SJSA1 (cell line): ENCODE measurements around the gene DNPEP. TPM values are rescaled to one million over a fixed set of nuclear protein-coding genes. Genes with fewer than 3 reads are reported as not detected.

Source experiments
- DNase-seq, 2 experiments: peaks; one replicate each; pipeline ENCODE4 v3.0.0-alpha.2; 2015 to 2020; ENCODE audit warnings: low spot score in 2 of 2, low read depth in 1 of 2
- H3K27ac ChIP-seq: fragments of 250-450 bp; sonication (Bioruptor Pico); 2 replicates; pipeline ENCODE4 v1.5.1; 2020; ENCODE audit warnings: mild to moderate bottlenecking, moderate library complexity
- H3K27me3 ChIP-seq: fragments of 250-450 bp; sonication (Bioruptor Pico); replicated peaks from 2 replicates; pipeline ENCODE4 v1.5.1; 2020; ENCODE audit warnings: mild to moderate bottlenecking, moderate library complexity
- H3K36me3 ChIP-seq: fragments of 250-450 bp; sonication (Bioruptor Pico); 2 replicates; pipeline ENCODE4 v1.5.1; 2020; ENCODE audit warnings: mild to moderate bottlenecking
- H3K4me1 ChIP-seq: fragments of 250-450 bp; sonication (Bioruptor Pico); replicated peaks from 2 replicates; pipeline ENCODE4 v1.6.1; 2021; ENCODE audit warnings: mild to moderate bottlenecking
- H3K4me3 ChIP-seq: fragments of 250-450 bp; sonication (Bioruptor Pico); 2 replicates; pipeline ENCODE4 v1.5.1; 2020; ENCODE audit warnings: mild to moderate bottlenecking
- H3K9me3 ChIP-seq: fragments of 250-450 bp; sonication (Bioruptor Pico); replicated peaks from 2 replicates; pipeline ENCODE4 v1.5.1; 2020; ENCODE audit warnings: mild to moderate bottlenecking
- total RNA-seq: library from RNA; depleted of rRNA; stranded (reverse); fragments of >200 nt; shearing (Covaris generic); gene quantifications from 2 replicates; pipeline ENCODE4 v1.2.3, GENCODE V29; 2014

Gene DNPEP
- total RNA-seq, 1 experiment from 2014 or later, result 56.1 TPM

- Histone ChIP-seq H3K27ac (no peak overlapping the region), H3K27me3 (0 out of 2 replicates have a peak, but pooled peaks cover 2% of the 10 kb centered on the region), H3K9me3 (no peaks in the 10 kb centered on the region), H3K36me3 (no peaks in the 10 kb centered on the region), H3K4me3 (no peak overlapping the region), H3K4me1 (0 out of 2 replicates have a peak, but pooled peaks cover 6% of the 10 kb centered on the region)
- DNase-seq, result no peak
Measured at GRCh38 chr2:219425238-219426067, 37.7 kb upstream of the DNPEP start.

GRCh38 chr2:219423652-219424377, 36.1 kb upstream of the DNPEP start:
- Histone ChIP-seq H3K36me3 (no peaks in the 10 kb centered on the region), H3K27me3 (0 out of 2 replicates have a peak, but pooled peaks cover 2% of the 10 kb centered on the region), H3K27ac (no peak overlapping the region), H3K4me3 (no peak overlapping the region), H3K9me3 (no peaks in the 10 kb centered on the region), H3K4me1 (0 out of 2 replicates have a peak, but pooled peaks cover 6% of the 10 kb centered on the region)
- no peak for DNase-seq

DNA sequence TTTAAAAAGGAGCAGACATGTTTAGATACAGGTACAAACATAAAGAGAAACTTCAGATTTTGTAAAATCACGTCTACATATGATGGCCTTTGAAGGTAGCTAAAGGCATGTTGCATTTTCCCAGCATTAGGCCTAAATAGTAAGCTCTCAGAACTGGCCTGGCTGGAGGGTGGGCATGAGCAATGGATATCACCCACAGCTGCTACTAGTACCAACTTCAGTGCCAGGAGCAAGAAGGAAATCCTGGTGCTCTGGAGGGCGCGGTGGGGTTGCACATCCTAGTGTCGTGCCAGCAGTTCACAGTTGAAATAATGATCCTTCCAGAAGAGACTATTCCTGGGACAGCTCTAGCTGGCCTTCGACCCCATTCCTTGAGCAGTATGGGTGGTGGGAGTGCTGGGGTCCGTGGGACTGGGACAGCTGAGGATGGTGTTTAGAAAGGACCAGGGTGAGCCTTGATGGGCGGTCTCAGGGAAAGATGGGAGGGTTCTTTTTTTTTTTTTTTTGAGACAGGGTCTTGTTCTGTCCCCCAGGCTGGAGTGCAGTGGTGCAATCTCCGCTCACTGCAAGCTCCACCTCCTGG, 35.3 kb upstream of the DNPEP start:
- Histone ChIP-seq H3K4me3 (no peak overlapping the region), H3K36me3 (no peaks in the 10 kb centered on the region), H3K9me3 (no peaks in the 10 kb centered on the region), H3K27me3 (0 out of 2 replicates have a peak, but pooled peaks cover 2% of the 10 kb centered on the region), H3K4me1 (0 out of 2 replicates have a peak, but pooled peaks cover 6% of the 10 kb centered on the region), H3K27ac (no peak overlapping the region)
- no peak for DNase-seq

DNA sequence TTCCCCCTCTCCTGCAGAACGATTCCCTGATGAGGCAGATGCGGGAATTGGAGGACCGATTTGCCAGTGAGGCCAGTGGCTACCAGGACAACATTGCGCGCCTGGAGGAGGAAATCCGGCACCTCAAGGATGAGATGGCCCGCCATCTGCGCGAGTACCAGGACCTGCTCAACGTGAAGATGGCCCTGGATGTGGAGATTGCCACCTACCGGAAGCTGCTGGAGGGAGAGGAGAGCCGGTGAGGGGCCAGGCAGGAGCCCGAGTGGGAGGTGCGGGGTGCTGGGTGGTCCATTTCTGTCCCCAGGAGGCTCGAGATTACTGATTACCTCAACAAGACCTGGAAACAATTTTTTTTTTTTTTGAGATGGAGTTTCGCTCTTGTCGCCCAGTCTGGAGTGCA, 33.6 kb upstream of the DNPEP start:
- H3K27me3 ChIP-seq, result 0 out of 2 replicates have a peak, but pooled peaks cover 2% of the 10 kb centered on the region
- H3K4me1 ChIP-seq, result 0 out of 2 replicates have a peak, but pooled peaks cover 6% of the 10 kb centered on the region
- no peak for DNase-seq
- H3K36me3 ChIP-seq, result no peaks in the 10 kb centered on the region
- H3K27ac ChIP-seq, result no peak overlapping the region
- H3K4me3 ChIP-seq, result no peak overlapping the region
- no peaks in the 10 kb centered on the region for H3K9me3 ChIP-seq

DNA sequence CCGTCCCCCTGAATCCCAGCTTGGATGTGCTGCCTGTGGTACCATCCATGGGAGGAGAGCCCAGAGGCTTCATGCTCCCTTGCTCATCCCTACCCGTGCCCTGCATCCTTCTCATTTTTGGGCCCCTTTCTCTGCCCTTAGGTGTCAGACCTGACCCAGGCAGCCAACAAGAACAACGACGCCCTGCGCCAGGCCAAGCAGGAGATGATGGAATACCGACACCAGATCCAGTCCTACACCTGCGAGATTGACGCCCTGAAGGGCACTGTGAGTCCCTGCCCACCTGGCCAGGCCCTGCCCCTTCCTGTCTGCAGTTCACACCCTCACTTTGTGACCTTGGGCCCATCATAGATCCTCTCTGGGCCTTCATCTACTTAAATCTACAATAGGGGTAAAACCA, 33.0 kb upstream of the DNPEP start:
- Histone ChIP-seq H3K27ac (no peak overlapping the region), H3K4me1 (0 out of 2 replicates have a peak, but pooled peaks cover 6% of the 10 kb centered on the region), H3K36me3 (no peaks in the 10 kb centered on the region), H3K27me3 (0 out of 2 replicates have a peak, but pooled peaks cover 2% of the 10 kb centered on the region), H3K9me3 (no peaks in the 10 kb centered on the region), H3K4me3 (no peak overlapping the region)
- DNase-seq, result no peak

- Histone ChIP-seq H3K36me3 (no peaks in the 10 kb centered on the region), H3K9me3 (no peaks in the 10 kb centered on the region; the same call in 1 of the 2 replicates), H3K27me3 (peaks cover 5% of the 10 kb centered on the region; the same call in 1 of the 2 replicates), H3K4me1 (0 out of 2 replicates have a peak, but pooled peaks cover 5% of the 10 kb centered on the region), H3K4me3 (no peak overlapping the region), H3K27ac (no peak overlapping the region)
- no peak for DNase-seq
Measured at GRCh38 chr2:219419331-219420197, 31.9 kb upstream of the DNPEP start.

DNA sequence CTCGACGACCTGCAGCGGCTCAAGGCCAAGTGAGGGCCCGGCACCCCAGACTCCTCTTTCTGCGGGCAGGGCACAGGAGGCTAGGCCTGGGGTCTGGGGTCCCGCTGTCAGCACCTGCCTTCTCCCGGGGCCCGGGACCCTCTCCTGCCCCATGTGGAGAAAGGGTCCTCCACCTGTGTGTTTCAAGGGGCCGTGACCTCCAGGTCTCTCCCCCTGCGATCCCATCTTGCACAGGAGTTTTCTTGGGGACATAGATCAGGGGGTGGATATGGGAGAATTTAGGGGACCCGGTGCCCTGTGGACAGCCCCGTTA, 31.3 kb upstream of the DNPEP start:
- no peak overlapping the region for H3K27ac ChIP-seq
- no peaks in the 10 kb centered on the region for H3K36me3 ChIP-seq
- no peak overlapping the region for H3K4me3 ChIP-seq
- DNase-seq, result no peak
- H3K27me3 ChIP-seq, result peaks cover 4% of the 10 kb centered on the region; the same call in 1 of the 2 replicates
- H3K9me3 ChIP-seq, result no peaks in the 10 kb centered on the region; the same call in 1 of the 2 replicates
- H3K4me1 ChIP-seq, result no peaks in the 10 kb centered on the region

GRCh38 chr2:219418155-219419011, 30.7 kb upstream of the DNPEP start, which contains the start of gene DES:
TSS of gene DES (plus strand) at chr2:219418377. CDS start at chr2:219418463, 86 bp downstream.
- Histone ChIP-seq H3K9me3 (no peaks in the 10 kb centered on the region; the same call in 1 of the 2 replicates), H3K4me3 (no peak within 1 kb of the TSS), H3K36me3 (no peaks in the 10 kb centered on the region), H3K27ac (no peak within 1 kb of the TSS), H3K27me3 (peaks cover 4% of the 10 kb centered on the region; the same call in 1 of the 2 replicates), H3K4me1 (no peaks in the 10 kb centered on the region)
- DNase-seq, result no peak

GRCh38 chr2:219417374-219417773, 29.7 kb upstream of the DNPEP start:
- DNase-seq, result no peak
- no peaks in the 10 kb centered on the region for H3K4me1 ChIP-seq
- H3K9me3 ChIP-seq, result peaks cover 3% of the 10 kb centered on the region; the same call in 1 of the 2 replicates
- no peaks in the 10 kb centered on the region for H3K36me3 ChIP-seq
- no peak overlapping the region for H3K4me3 ChIP-seq
- H3K27me3 ChIP-seq, result peaks cover 4% of the 10 kb centered on the region; the same call in 1 of the 2 replicates
- no peak overlapping the region for H3K27ac ChIP-seq

DNA sequence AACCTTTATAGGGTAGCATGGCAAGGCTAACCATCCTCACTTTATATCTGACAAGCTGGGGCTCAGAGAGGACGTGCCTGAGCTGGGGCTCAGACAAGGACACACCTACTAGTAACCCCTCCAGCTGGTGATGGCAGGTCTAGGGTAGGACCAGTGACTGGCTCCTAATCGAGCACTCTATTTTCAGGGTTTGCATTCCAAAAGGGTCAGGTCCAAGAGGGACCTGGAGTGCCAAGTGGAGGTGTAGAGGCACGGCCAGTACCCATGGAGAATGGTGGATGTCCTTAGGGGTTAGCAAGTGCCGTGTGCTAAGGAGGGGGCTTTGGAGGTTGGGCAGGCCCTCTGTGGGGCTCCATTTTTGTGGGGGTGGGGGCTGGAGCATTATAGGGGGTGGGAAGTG, 29.2 kb upstream of the DNPEP start:
- peaks cover 3% of the 10 kb centered on the region; the same call in 1 of the 2 replicates for H3K9me3 ChIP-seq
- DNase-seq, result no peak
- H3K4me1 ChIP-seq, result no peaks in the 10 kb centered on the region
- no peak overlapping the region for H3K4me3 ChIP-seq
- no peak overlapping the region for H3K27ac ChIP-seq
- H3K27me3 ChIP-seq, result peaks cover 4% of the 10 kb centered on the region; the same call in 1 of the 2 replicates
- H3K36me3 ChIP-seq, result no peaks in the 10 kb centered on the region

GRCh38 chr2:219416235-219416602, 28.5 kb upstream of the DNPEP start:
- H3K4me3 ChIP-seq, result no peak overlapping the region
- no peak overlapping the region for H3K27ac ChIP-seq
- no peaks in the 10 kb centered on the region for H3K36me3 ChIP-seq
- H3K9me3 ChIP-seq, result peaks cover 3% of the 10 kb centered on the region; the same call in 1 of the 2 replicates
- no peaks in the 10 kb centered on the region for H3K4me1 ChIP-seq
- DNase-seq, result no peak
- peaks cover 4% of the 10 kb centered on the region; the same call in 1 of the 2 replicates for H3K27me3 ChIP-seq

- Histone ChIP-seq H3K27me3 (peaks cover 4% of the 10 kb centered on the region; the same call in 1 of the 2 replicates), H3K27ac (no peak overlapping the region), H3K36me3 (no peaks in the 10 kb centered on the region)
Measured at GRCh38 chr2:219415580-219416234, 28.0 kb upstream of the DNPEP start.

More at GRCh38 chr2:219415580-219416234, 28.0 kb upstream of the DNPEP start:
- Histone ChIP-seq H3K4me3 (no peak overlapping the region), H3K4me1 (no peaks in the 10 kb centered on the region), H3K9me3 (peaks cover 3% of the 10 kb centered on the region; the same call in 1 of the 2 replicates)
- DNase-seq, result no peak
